ENCODE results near the gene ING4. TPM values are rescaled to one million over a fixed set of nuclear protein-coding genes. Genes with fewer than 3 reads are reported as not detected.

ING4 gene
- total and polyA plus RNA-seq, 2 of the 13 experiments (the other 11 are each of a cell fraction or from before 2014, with no cell fraction given), result 14.4 to 32.4 TPM

DNA sequence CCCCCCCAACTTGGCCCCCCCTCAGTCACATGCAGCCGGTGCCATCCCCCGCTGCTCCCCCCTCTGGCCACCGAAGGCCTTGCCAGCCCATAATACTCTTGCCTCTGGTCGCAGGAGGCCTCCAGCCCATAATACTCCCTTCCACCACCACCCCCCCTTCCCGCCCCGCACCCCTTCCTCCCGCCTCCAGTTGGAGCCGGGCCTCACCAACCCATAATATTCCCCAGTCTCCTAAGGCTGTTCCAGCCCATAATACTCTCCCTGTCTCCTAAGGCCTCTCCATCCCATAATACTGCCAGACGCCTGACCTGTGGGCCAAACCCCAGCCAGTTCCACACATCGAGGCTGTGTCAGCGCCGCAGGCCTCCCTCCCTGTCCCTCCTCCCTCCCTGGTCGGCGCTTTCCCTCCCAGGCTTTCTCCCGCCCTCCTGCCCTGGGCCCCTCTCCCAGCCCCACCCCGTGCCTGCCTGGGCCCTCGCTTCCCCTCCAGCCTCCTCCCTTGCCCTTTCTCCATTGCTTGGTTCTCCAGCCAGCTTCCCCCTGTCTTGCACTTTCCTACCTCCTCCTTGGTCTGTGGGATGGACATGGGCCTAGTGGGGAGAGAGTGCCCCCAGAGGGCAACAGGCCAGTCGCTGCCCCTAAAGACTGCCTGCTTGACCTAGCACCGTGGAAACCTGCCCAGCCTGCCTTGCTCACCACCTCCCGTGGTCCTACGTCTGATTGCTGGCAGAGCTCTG lies 49.0 kb downstream of the ING4 start (continued):
- TF ChIP-seq, protein P1, sequence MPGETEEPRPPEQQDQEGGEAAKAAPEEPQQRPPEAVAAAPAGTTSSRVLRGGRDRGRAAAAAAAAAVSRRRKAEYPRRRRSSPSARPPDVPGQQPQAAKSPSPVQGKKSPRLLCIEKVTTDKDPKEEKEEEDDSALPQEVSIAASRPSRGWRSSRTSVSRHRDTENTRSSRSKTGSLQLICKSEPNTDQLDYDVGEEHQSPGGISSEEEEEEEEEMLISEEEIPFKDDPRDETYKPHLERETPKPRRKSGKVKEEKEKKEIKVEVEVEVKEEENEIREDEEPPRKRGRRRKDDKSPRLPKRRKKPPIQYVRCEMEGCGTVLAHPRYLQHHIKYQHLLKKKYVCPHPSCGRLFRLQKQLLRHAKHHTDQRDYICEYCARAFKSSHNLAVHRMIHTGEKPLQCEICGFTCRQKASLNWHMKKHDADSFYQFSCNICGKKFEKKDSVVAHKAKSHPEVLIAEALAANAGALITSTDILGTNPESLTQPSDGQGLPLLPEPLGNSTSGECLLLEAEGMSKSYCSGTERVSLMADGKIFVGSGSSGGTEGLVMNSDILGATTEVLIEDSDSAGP (CRISPR knock-in tag; IDR thresholded peaks at IDR 0.05; ENCODE audit: borderline replicate concordance), result peak; percentile 66
- TF ChIP-seq ZNF557 (CRISPR knock-in tag; IDR thresholded peaks at IDR 0.05) (no peak), SP1 (IDR thresholded peaks at IDR 0.05) (no peak), SP1 (CRISPR knock-in tag; IDR thresholded peaks at IDR 0.05) (no peak), ZNF558 (CRISPR knock-in tag; IDR thresholded peaks at IDR 0.05; ENCODE audit: borderline replicate concordance) (no peak), HDAC2 (CRISPR knock-in tag; IDR thresholded peaks at IDR 0.05) (peak; percentile 62; the same call in 1 of the 2 replicates), NR2F1 (CRISPR knock-in tag; IDR thresholded peaks at IDR 0.05) (peak in 1 of 2 experiments; percentile 69; a peak in 2 of 4 replicates), FUBP1 (CRISPR knock-in tag; IDR thresholded peaks at IDR 0.05; ENCODE audit: borderline replicate concordance) (no peak)
- TF ChIP-seq, protein P2, sequence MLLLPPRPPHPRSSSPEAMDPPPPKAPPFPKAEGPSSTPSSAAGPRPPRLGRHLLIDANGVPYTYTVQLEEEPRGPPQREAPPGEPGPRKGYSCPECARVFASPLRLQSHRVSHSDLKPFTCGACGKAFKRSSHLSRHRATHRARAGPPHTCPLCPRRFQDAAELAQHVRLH (CRISPR knock-in tag; IDR thresholded peaks at IDR 0.05; ENCODE audit: borderline replicate concordance, low read depth), result no peak
- TF ChIP-seq, protein P3, sequence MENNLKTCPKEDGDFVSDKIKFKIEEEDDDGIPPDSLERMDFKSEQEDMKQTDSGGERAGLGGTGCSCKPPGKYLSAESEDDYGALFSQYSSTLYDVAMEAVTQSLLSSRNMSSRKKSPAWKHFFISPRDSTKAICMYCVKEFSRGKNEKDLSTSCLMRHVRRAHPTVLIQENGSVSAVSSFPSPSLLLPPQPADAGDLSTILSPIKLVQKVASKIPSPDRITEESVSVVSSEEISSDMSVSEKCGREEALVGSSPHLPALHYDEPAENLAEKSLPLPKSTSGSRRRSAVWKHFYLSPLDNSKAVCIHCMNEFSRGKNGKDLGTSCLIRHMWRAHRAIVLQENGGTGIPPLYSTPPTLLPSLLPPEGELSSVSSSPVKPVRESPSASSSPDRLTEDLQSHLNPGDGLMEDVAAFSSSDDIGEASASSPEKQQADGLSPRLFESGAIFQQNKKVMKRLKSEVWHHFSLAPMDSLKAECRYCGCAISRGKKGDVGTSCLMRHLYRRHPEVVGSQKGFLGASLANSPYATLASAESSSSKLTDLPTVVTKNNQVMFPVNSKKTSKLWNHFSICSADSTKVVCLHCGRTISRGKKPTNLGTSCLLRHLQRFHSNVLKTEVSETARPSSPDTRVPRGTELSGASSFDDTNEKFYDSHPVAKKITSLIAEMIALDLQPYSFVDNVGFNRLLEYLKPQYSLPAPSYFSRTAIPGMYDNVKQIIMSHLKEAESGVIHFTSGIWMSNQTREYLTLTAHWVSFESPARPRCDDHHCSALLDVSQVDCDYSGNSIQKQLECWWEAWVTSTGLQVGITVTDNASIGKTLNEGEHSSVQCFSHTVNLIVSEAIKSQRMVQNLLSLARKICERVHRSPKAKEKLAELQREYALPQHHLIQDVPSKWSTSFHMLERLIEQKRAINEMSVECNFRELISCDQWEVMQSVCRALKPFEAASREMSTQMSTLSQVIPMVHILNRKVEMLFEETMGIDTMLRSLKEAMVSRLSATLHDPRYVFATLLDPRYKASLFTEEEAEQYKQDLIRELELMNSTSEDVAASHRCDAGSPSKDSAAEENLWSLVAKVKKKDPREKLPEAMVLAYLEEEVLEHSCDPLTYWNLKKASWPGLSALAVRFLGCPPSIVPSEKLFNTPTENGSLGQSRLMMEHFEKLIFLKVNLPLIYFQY (CRISPR knock-in tag; IDR thresholded peaks at IDR 0.05; ENCODE audit: borderline replicate concordance), result no peak; the same call in 1 of the 2 replicates
- TF ChIP-seq, protein P4, sequence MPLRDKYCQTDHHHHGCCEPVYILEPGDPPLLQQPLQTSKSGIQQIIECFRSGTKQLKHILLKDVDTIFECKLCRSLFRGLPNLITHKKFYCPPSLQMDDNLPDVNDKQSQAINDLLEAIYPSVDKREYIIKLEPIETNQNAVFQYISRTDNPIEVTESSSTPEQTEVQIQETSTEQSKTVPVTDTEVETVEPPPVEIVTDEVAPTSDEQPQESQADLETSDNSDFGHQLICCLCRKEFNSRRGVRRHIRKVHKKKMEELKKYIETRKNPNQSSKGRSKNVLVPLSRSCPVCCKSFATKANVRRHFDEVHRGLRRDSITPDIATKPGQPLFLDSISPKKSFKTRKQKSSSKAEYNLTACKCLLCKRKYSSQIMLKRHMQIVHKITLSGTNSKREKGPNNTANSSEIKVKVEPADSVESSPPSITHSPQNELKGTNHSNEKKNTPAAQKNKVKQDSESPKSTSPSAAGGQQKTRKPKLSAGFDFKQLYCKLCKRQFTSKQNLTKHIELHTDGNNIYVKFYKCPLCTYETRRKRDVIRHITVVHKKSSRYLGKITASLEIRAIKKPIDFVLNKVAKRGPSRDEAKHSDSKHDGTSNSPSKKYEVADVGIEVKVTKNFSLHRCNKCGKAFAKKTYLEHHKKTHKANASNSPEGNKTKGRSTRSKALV (CRISPR knock-in tag; IDR thresholded peaks at IDR 0.05), result no peak
- TF ChIP-seq, protein P5, sequence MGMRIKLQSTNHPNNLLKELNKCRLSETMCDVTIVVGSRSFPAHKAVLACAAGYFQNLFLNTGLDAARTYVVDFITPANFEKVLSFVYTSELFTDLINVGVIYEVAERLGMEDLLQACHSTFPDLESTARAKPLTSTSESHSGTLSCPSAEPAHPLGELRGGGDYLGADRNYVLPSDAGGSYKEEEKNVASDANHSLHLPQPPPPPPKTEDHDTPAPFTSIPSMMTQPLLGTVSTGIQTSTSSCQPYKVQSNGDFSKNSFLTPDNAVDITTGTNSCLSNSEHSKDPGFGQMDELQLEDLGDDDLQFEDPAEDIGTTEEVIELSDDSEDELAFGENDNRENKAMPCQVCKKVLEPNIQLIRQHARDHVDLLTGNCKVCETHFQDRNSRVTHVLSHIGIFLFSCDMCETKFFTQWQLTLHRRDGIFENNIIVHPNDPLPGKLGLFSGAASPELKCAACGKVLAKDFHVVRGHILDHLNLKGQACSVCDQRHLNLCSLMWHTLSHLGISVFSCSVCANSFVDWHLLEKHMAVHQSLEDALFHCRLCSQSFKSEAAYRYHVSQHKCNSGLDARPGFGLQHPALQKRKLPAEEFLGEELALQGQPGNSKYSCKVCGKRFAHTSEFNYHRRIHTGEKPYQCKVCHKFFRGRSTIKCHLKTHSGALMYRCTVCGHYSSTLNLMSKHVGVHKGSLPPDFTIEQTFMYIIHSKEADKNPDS (CRISPR knock-in tag; IDR thresholded peaks at IDR 0.05), result no peak
